Measurements from ENCODE around the gene FADS2.
"Not testable (repeated sequence)": the region's sequence is repeated elsewhere in the genome, so short reads cannot be mapped to it uniquely, and the experiment has no call there.

FADS2 gene

DNA sequence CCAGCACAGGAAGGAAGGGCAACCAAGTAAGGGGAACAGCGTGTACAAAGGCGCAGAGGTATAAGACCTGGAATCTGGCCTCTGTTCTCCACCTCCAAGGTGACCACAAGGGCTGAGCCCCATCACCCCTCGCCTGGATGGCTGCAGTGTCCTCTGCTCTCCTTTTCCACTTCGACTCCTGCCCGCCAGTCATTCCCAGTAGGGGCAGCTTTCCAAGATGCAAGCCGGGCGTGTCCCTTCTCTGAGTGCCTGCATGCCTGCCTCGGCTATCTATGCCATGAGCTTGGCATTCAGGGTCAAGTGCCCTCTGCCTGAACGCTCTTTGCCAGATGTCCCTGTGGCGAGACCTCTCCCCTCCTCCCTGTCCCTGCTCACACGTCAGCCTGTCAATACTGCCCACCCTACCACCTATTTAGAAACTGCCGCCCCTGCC lies 46.3 kb downstream of the FADS2 start:
- H3K9me3 ChIP-seq (ENCODE audit: control insufficient read depth in 5 of 5, low read length in 5 of 5) = no peaks in the 10 kb centered on the region
- H3K4me1 ChIP-seq (ENCODE audit: control insufficient read depth in 5 of 5, insufficient read depth in 5 of 5, low read length in 5 of 5) = peaks cover 0 to 62% (median 48%) of the 10 kb centered on the region in 5 donors
- H3K27ac ChIP-seq (ENCODE audit: low read depth, low read length) = peak overlapping the region; percentile 49
- H3K4me3 ChIP-seq (ENCODE audit: low read depth in 1 of 5, low read length in 5 of 5) = peak overlapping the region in 1 of 5 donors; percentile 23
- H3K9ac ChIP-seq (ENCODE audit: low read length in 5 of 5) = peak overlapping the region in 1 of 5 donors; percentile 8
- H3K27me3 ChIP-seq (ENCODE audit: control insufficient read depth in 5 of 5, insufficient read depth in 4 of 5, low read length in 5 of 5) = no peaks in the 10 kb centered on the region
- peaks cover 0 to 61% (median 51%) of the 10 kb centered on the region in 5 donors for H3K36me3 ChIP-seq (ENCODE audit: control insufficient read depth in 5 of 5, insufficient read depth in 5 of 5, low read length in 5 of 5)

- Histone ChIP-seq H3K9ac (ENCODE audit: low read length in 5 of 5) (no peak overlapping the region), H3K27me3 (ENCODE audit: control insufficient read depth in 5 of 5, insufficient read depth in 4 of 5, low read length in 5 of 5) (no peaks in the 10 kb centered on the region), H3K4me3 (ENCODE audit: low read depth in 1 of 5, low read length in 5 of 5) (no peak overlapping the region), H3K4me1 (ENCODE audit: control insufficient read depth in 5 of 5, insufficient read depth in 5 of 5, low read length in 5 of 5) (peaks cover 0 to 67% (median 52%) of the 10 kb centered on the region in 5 donors), H3K27ac (ENCODE audit: low read depth, low read length) (peak overlapping the region; percentile 49), H3K9me3 (ENCODE audit: control insufficient read depth in 5 of 5, low read length in 5 of 5) (no peaks in the 10 kb centered on the region), H3K36me3 (ENCODE audit: control insufficient read depth in 5 of 5, insufficient read depth in 5 of 5, low read length in 5 of 5) (peaks cover 0 to 66% (median 55%) of the 10 kb centered on the region in 5 donors)
Observed at GRCh38 chr11:61874853-61875252, 46.8 kb downstream of the FADS2 start.

DNA sequence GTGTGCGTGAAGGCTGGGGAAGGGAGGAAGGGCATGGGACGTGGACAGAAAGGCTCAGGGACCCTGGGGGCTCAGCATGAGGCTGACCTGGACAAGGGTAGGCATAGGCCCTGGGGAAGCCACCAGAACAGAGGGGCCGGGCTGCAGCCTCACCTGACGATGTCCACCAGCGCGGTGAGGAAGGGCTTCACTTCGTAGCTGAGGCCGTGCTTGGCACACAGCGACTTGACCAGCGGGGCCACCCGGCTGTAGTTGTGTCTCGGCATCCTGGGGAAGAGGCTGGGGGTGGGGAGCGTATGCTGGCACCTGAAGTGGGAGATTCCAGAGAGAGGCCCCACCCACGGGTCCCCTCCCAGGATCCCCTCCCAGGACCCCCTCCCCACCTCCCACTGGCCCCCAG lies 47.6 kb downstream of the FADS2 start:
- no peaks in the 10 kb centered on the region for H3K27me3 ChIP-seq (ENCODE audit: control insufficient read depth in 5 of 5, insufficient read depth in 4 of 5, low read length in 5 of 5)
- peaks cover 3 to 68% (median 52%) of the 10 kb centered on the region in 5 donors for H3K4me1 ChIP-seq (ENCODE audit: control insufficient read depth in 5 of 5, insufficient read depth in 5 of 5, low read length in 5 of 5)
- H3K9me3 ChIP-seq (ENCODE audit: control insufficient read depth in 5 of 5, low read length in 5 of 5) = no peaks in the 10 kb centered on the region
- H3K9ac ChIP-seq (ENCODE audit: low read length in 5 of 5) = no peak overlapping the region
- H3K4me3 ChIP-seq (ENCODE audit: low read depth in 1 of 5, low read length in 5 of 5) = no peak overlapping the region
- peak overlapping the region; percentile 49 for H3K27ac ChIP-seq (ENCODE audit: low read depth, low read length)
- H3K36me3 ChIP-seq (ENCODE audit: control insufficient read depth in 5 of 5, insufficient read depth in 5 of 5, low read length in 5 of 5) = peaks cover 0 to 69% (median 55%) of the 10 kb centered on the region in 5 donors

- H3K4me3 ChIP-seq (ENCODE audit: low read depth in 1 of 5, low read length in 5 of 5) = no peak overlapping the region
- no peaks in the 10 kb centered on the region for H3K27me3 ChIP-seq (ENCODE audit: control insufficient read depth in 5 of 5, insufficient read depth in 4 of 5, low read length in 5 of 5)
- no peaks in the 10 kb centered on the region for H3K9me3 ChIP-seq (ENCODE audit: control insufficient read depth in 5 of 5, low read length in 5 of 5)
- no peak overlapping the region for H3K9ac ChIP-seq (ENCODE audit: low read length in 5 of 5)
- H3K4me1 ChIP-seq (ENCODE audit: control insufficient read depth in 5 of 5, insufficient read depth in 5 of 5, low read length in 5 of 5) = peaks cover 3 to 88% (median 63%) of the 10 kb centered on the region in 5 donors
- peaks cover 0 to 57% (median 48%) of the 10 kb centered on the region in 5 donors for H3K36me3 ChIP-seq (ENCODE audit: control insufficient read depth in 5 of 5, insufficient read depth in 5 of 5, low read length in 5 of 5)
- H3K27ac ChIP-seq (ENCODE audit: low read depth, low read length) = no peak overlapping the region
Observed at GRCh38 chr11:61879152-61879551, 51.1 kb downstream of the FADS2 start.

DNA sequence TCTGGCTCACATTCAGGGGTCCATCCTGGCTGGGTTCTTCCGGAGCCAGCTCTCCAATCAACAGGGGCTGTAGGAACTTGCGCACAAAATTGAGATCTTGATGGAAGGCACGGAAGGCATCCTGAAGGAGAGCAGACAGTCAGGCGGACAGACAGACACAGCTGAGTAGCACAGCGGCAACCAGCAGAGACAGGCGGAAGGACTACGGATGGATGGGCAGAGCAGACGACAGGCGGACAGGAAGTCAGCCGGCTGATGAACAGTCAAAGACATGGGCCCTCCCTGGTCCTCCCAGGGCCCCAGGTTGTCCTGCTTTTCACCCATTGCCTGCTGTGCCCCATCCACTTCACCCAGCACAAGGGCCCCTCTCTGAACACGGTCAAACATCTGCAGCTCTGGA lies 51.9 kb downstream of the FADS2 start:
- Histone ChIP-seq H3K4me1 (ENCODE audit: control insufficient read depth in 5 of 5, insufficient read depth in 5 of 5, low read length in 5 of 5) (peaks cover 3 to 94% (median 64%) of the 10 kb centered on the region in 5 donors), H3K27ac (ENCODE audit: low read depth, low read length) (peak overlapping the region; percentile 42), H3K36me3 (ENCODE audit: control insufficient read depth in 5 of 5, insufficient read depth in 5 of 5, low read length in 5 of 5) (peaks cover 0 to 52% (median 44%) of the 10 kb centered on the region in 5 donors)

DNA sequence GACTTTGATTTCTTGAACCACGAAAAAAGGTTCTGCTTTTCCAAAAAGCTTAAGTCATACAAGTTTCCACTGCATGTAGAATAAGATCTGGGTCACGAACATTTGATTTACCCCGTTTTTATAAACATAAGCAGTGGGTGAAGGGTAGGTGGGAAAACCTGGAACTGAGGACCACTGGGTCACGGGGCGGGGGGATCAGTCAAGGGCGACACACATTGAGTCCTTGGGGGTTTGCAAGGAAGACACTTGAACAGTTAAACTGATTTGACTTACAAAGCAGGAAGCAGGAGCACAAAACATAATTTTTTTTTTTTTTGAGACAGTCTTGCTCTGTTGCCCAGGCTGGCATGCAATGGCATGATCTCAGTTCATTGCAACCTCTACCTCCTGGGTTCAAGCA lies 52.4 kb downstream of the FADS2 start:
- Histone ChIP-seq H3K27ac (ENCODE audit: low read depth, low read length) (peak overlapping the region; percentile 42), H3K4me1 (ENCODE audit: control insufficient read depth in 5 of 5, insufficient read depth in 5 of 5, low read length in 5 of 5) (peaks cover 3 to 95% (median 68%) of the 10 kb centered on the region in 5 donors), H3K9ac (ENCODE audit: low read length in 5 of 5) (no peak overlapping the region), H3K4me3 (ENCODE audit: low read depth in 1 of 5, low read length in 5 of 5) (no peak overlapping the region), H3K36me3 (ENCODE audit: control insufficient read depth in 5 of 5, insufficient read depth in 5 of 5, low read length in 5 of 5) (peaks cover 0 to 50% (median 42%) of the 10 kb centered on the region in 5 donors), H3K27me3 (ENCODE audit: control insufficient read depth in 5 of 5, insufficient read depth in 4 of 5, low read length in 5 of 5) (no peaks in the 10 kb centered on the region), H3K9me3 (ENCODE audit: control insufficient read depth in 5 of 5, low read length in 5 of 5) (no peaks in the 10 kb centered on the region)

More for the DNA sequence above, 51.9 kb downstream of the FADS2 start:
- Histone ChIP-seq H3K9me3 (ENCODE audit: control insufficient read depth in 5 of 5, low read length in 5 of 5) (no peaks in the 10 kb centered on the region), H3K27me3 (ENCODE audit: control insufficient read depth in 5 of 5, insufficient read depth in 4 of 5, low read length in 5 of 5) (no peaks in the 10 kb centered on the region), H3K4me3 (ENCODE audit: low read depth in 1 of 5, low read length in 5 of 5) (no peak overlapping the region), H3K9ac (ENCODE audit: low read length in 5 of 5) (no peak overlapping the region)

DNA sequence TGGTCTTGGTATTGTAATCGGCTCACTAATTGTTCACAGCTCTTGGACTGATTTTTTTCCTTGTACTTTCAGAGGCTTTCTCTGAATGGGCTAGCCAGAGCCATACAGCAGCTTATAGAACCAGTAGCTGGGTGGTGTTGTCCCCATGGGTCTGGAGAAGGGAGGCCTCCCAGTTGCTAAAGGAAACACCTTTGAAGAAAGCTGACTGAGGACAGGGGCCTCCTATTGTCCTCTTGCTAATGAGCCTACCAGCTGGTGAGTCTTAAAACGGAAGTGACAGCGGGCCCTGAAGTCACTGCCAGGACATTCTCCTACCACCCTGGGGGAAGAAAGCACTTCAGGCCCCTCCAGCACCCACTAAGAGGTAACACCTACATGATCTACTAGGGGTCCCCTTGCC lies 53.3 kb downstream of the FADS2 start:
- H3K4me1 ChIP-seq (ENCODE audit: control insufficient read depth in 5 of 5, insufficient read depth in 5 of 5, low read length in 5 of 5) = peaks cover 6 to 100% (median 74%) of the 10 kb centered on the region in 5 donors
- peak overlapping the region in 1 of 5 donors; percentile 27 for H3K9ac ChIP-seq (ENCODE audit: low read length in 5 of 5)
- H3K36me3 ChIP-seq (ENCODE audit: control insufficient read depth in 5 of 5, insufficient read depth in 5 of 5, low read length in 5 of 5) = peaks cover 0 to 41% (median 37%) of the 10 kb centered on the region in 5 donors
- no peak overlapping the region for H3K4me3 ChIP-seq (ENCODE audit: low read depth in 1 of 5, low read length in 5 of 5)
- no peaks in the 10 kb centered on the region for H3K9me3 ChIP-seq (ENCODE audit: control insufficient read depth in 5 of 5, low read length in 5 of 5)
- no peaks in the 10 kb centered on the region for H3K27me3 ChIP-seq (ENCODE audit: control insufficient read depth in 5 of 5, insufficient read depth in 4 of 5, low read length in 5 of 5)
- peak overlapping the region; percentile 42 for H3K27ac ChIP-seq (ENCODE audit: low read depth, low read length)

GRCh38 chr11:61882267-61882666 lies 54.2 kb downstream of the FADS2 start:
- not testable (repeated sequence) for H3K27ac ChIP-seq (ENCODE audit: low read depth, low read length); H3K9me3 ChIP-seq (ENCODE audit: control insufficient read depth in 5 of 5, low read length in 5 of 5); H3K4me3 ChIP-seq (ENCODE audit: low read depth in 1 of 5, low read length in 5 of 5); H3K9ac ChIP-seq (ENCODE audit: low read length in 5 of 5); H3K27me3 ChIP-seq (ENCODE audit: control insufficient read depth in 5 of 5, insufficient read depth in 4 of 5, low read length in 5 of 5)
- H3K36me3 ChIP-seq (ENCODE audit: control insufficient read depth in 5 of 5, insufficient read depth in 5 of 5, low read length in 5 of 5) = peaks cover 0 to 33% (median 28%) of the 10 kb centered on the region in 5 donors
- peaks cover 12 to 100% (median 81%) of the 10 kb centered on the region in 5 donors for H3K4me1 ChIP-seq (ENCODE audit: control insufficient read depth in 5 of 5, insufficient read depth in 5 of 5, low read length in 5 of 5)

DNA sequence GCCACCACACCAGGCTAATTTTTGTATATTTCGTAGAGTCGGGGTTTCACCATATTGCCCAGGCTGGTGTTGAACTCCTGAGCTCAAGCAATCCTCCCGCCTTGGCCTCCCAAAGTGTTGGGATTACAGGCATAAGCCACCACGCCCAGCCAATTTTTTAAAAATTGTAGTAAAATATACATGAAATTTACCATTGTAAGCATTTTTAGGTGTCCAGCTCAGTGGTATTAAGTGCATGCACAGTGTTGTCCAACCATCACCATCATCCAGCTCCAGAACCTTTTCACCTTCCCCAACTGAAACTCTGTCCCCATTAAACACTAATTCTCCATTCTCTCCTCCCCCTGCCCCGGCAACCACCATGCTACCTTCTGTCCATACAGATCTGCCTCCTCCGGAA lies 54.8 kb downstream of the FADS2 start:
- H3K4me3 ChIP-seq (ENCODE audit: low read depth in 1 of 5, low read length in 5 of 5) = no peak overlapping the region

DNA sequence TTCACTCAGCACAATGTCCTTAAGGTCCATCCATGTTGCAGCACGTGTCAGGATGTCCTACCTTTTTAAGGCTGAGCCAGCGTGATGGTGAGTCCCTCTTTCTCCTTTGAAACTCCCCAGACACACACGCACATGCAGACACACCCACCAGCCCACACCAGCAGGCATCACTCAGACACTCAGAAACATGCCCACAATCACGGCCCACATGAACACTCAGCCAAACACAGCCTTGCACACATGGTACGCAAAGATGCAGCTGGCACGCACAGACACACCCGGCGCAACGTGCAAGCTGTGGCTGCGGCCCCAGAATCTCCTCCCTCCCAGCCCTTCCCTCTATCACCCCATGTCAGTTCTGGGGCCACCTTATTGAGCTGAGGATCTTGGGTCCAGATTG lies 55.2 kb downstream of the FADS2 start:
- Histone ChIP-seq H3K4me3 (ENCODE audit: low read depth in 1 of 5, low read length in 5 of 5) (no peak overlapping the region), H3K27ac (ENCODE audit: low read depth, low read length) (peak overlapping the region; percentile 13), H3K9me3 (ENCODE audit: control insufficient read depth in 5 of 5, low read length in 5 of 5) (no peaks in the 10 kb centered on the region), H3K9ac (ENCODE audit: low read length in 5 of 5) (no peak overlapping the region), H3K36me3 (ENCODE audit: control insufficient read depth in 5 of 5, insufficient read depth in 5 of 5, low read length in 5 of 5) (peaks cover 0 to 22% (median 17%) of the 10 kb centered on the region in 5 donors), H3K27me3 (ENCODE audit: control insufficient read depth in 5 of 5, insufficient read depth in 4 of 5, low read length in 5 of 5) (no peaks in the 10 kb centered on the region), H3K4me1 (ENCODE audit: control insufficient read depth in 5 of 5, insufficient read depth in 5 of 5, low read length in 5 of 5) (peaks cover 19 to 100% (median 85%) of the 10 kb centered on the region in 5 donors)

More for the DNA sequence above, 54.8 kb downstream of the FADS2 start:
- Histone ChIP-seq H3K27ac (ENCODE audit: low read depth, low read length) (peak overlapping the region; percentile 13), H3K27me3 (ENCODE audit: control insufficient read depth in 5 of 5, insufficient read depth in 4 of 5, low read length in 5 of 5) (no peaks in the 10 kb centered on the region), H3K36me3 (ENCODE audit: control insufficient read depth in 5 of 5, insufficient read depth in 5 of 5, low read length in 5 of 5) (peaks cover 0 to 26% (median 22%) of the 10 kb centered on the region in 5 donors), H3K9me3 (ENCODE audit: control insufficient read depth in 5 of 5, low read length in 5 of 5) (no peaks in the 10 kb centered on the region), H3K4me1 (ENCODE audit: control insufficient read depth in 5 of 5, insufficient read depth in 5 of 5, low read length in 5 of 5) (peaks cover 15 to 100% (median 83%) of the 10 kb centered on the region in 5 donors), H3K9ac (ENCODE audit: low read length in 5 of 5) (no peak overlapping the region)
